Left lobe of liver (tissue), 2 donors: ENCODE results near the gene PBXIP1. TPM values are rescaled to one million over a fixed set of nuclear protein-coding genes. Genes with fewer than 3 reads are reported as not detected.

ENCODE experiments used
- ATAC-seq: fragments of 200-7000 bp; cut with Tn5 transposase; one replicate; pipeline ENCODE4 v1.9.1; 2020; ENCODE audit warnings: mild to moderate bottlenecking, moderate library complexity
- DNase-seq: peaks from one replicate; pipeline ENCODE4 v3.0.0-alpha.2; 2020; ENCODE audit warnings: low spot score
- total RNA-seq: library from RNA; stranded (reverse); gene quantifications from one replicate; pipeline ENCODE4 v1.2.1, GENCODE V29; 2021
- donor health status: DM: no; HTN: no; CAD: no; lungs with moderate emphysema.
- donor health status: DM: no; HTN: yes; CAD: no.

PBXIP1 gene
- total RNA-seq, 1 donor from 2014 or later = 21.3 TPM

DNA sequence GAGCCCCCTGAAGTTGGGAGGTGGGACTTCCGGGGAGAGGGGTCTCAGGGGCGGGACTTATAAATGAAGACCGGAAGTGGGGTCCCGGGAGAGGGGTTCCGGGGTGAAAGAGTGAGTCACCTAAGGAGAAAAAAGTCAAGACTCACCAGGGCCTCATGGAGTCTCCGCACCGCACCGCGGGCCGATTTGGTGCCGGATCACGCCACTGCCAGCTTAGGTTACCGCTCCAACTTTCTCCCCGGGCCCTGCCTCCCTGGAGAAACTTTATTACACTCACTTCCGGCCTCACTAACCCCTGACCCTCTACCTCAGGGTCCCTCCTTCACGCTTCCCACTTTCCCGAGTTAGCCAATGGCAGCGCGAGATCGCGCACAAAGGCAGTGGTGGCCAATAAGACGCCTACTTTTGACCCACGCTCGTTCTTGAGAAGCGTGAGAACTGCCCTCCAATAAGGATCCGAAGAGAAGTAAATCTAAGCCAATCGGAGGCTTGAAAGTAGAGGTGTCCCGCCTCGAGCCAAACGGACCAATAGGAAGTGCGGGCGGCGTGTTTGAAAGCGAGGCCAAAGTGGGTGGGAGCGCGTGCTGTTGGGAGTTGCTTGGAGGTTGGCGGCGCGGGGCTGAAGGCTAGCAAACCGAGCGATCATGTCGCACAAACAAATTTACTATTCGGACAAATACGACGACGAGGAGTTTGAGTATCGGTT lies 18.4 kb upstream of the PBXIP1 start, which contains the start of gene CKS1B:
Gene CKS1B, plus strand, starts transcription at position 580 of the 706 bp plus-strand sequence. Its CDS starts 65 bp downstream, at position 645.
- peak; percentile 73 for ATAC-seq
- peak; percentile 98 for DNase-seq

GRCh38 chr1:154973344-154974101 lies 17.6 kb upstream of the PBXIP1 start:
- ATAC-seq (peak; percentile 67), DNase-seq (peak; percentile 99)

GRCh38 chr1:154972517-154973343 lies 16.8 kb upstream of the PBXIP1 start:
- DNase-seq = peak; percentile 90
- peak; percentile 45 for ATAC-seq

DNA sequence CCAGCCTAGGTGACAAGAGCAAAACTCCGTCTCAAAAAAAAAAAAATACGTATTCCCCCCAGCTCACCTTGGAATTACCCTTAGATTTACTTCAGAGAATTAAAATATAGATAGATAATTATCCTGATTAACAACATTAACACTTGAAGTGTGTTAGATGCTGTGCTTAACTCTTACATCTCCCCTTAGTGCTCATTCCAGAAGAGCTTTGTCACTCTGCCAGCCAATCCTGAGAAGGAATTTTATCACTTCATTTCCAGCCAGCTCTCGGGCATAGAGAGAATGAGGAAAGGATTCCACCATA lies 16.3 kb upstream of the PBXIP1 start:
- ATAC-seq (no peak), DNase-seq (no peak)

DNA sequence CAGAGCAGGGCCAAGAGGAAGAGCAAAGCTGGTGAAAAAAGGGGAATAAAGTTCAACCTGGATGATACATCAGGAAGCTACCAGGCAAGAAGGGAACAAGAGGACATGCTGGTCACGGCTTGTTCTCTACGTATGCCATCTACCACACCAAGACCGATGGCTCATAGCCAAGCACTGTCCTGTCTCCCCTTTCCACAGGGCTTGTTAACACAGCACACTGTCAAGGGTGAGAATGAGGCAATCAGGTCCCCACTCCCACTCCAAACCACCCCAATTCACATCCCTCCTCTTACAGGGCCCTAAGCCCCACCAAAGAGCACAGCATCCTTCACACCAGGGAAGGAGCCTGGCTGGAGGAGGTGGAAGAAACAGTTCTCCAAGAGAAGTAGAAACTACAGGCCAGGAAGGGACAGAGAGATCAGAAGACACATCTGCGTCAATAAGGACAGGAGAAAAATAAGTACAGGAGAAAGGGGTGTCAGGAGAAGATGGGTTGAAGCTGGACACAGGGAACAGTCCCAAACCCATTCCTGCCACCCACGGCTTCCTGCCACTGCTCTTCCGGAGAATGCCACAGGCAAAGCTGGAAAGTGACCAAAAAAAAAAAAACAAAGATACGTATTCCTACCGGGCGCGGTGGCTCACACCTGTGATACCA lies 15.6 kb upstream of the PBXIP1 start:
- no peak for DNase-seq
- no peak for ATAC-seq

GRCh38 chr1:154970631-154971340 lies 14.9 kb upstream of the PBXIP1 start, which contains the start of gene SHC1:
SHC1 (minus strand) TSS chr1:154970747; CDS start chr1:154970526, 221 bp downstream.
- peak; percentile 87 for DNase-seq
- ATAC-seq = peak; percentile 37

DNA sequence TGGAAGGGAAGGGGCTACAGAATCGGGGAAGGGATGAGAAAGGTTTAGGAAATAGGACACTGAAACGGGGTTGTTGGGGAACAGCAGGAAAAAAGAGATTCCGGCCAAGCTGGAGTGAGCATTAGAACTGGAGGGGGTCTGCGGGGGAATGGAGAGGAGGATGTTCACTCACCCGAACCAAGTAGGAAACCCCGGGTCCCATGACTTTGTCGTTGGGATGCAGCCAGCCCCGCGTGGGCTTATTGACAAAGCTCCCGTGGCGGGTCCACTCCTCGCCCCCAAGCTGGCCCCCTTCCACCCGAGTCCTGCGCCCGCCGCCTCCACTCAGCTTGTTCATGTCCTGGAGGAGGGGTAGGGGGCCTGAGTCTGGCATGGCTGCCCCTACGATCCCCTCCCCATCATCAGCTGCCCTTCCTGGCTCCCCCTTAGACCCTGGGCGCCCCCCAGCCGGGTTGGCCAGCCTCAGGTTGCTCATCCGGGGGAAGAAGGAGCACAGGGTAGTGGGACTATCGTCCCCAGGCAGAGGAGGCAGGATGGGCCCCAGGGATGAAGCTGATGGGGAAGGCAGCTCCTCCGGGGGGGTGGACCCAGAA lies 14.1 kb upstream of the PBXIP1 start:
- ATAC-seq (no peak), DNase-seq (no peak)

DNA sequence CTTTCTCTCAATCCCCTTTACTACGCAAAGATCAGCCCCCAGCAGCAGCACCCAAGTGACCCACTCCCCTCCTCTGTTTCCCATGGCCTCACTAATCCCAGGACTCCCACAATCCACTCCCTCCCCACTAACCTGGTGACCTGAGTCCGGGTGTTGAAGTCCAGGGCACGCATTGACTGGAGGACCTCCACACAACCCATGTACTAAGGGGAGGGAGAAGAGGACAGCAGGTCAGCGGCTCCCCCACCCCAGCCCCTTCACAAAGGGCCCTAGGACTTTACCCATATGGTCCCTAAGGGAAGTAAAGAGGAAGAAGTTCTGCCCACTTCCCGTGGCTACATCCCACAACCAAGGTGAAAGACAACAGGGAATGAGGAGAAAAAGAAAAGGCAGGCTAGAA lies 13.3 kb upstream of the PBXIP1 start:
- DNase-seq = no peak
- no peak for ATAC-seq

GRCh38 chr1:154968731-154969130 lies 12.8 kb upstream of the PBXIP1 start:
- no peak for ATAC-seq

GRCh38 chr1:154967331-154967950 lies 11.5 kb upstream of the PBXIP1 start:
- ATAC-seq = no peak
- no peak for DNase-seq

More at GRCh38 chr1:154968731-154969130, 12.8 kb upstream of the PBXIP1 start:
- no peak for DNase-seq

DNA sequence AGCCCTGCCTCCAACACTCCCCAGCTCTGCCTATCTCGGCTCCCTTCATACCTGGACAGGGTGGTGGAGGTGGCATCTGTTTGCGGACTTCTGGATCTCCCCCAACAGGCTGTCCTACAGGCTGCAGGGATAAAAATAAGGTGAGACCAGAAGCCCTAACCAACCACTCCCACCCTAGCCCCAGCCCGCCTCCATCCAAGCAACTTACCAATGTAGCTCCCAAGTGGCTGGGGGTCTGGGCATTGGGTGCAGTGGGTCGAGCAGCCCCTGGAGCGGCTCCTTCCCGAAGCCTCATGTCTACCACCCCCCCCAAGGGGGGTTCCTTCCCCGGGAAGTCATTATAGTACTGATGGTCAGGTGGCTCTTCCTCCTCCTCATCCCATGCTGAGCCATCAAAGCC lies 10.2 kb upstream of the PBXIP1 start:
- DNase-seq (no peak), ATAC-seq (no peak)

DNA sequence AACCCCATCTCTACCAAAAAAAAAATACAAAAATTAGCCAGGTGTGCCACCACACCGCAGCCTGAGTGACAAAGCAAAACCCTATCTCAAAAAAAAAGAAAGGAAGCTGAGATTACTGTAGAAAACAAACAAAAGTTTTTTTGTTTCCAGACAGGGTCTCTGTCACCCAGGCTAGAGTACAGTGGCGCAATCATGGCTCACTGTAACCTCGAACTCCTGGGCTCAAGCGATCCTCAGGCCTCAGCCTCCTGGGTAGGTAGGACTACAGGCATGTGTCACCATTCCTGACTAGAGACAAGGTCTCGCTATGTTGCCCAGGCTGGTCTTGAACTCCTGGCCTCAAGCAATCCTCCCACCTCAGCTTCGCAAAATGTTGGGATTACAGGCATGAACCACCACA lies 8.5 kb upstream of the PBXIP1 start:
- ATAC-seq = no peak
- DNase-seq = no peak

DNA sequence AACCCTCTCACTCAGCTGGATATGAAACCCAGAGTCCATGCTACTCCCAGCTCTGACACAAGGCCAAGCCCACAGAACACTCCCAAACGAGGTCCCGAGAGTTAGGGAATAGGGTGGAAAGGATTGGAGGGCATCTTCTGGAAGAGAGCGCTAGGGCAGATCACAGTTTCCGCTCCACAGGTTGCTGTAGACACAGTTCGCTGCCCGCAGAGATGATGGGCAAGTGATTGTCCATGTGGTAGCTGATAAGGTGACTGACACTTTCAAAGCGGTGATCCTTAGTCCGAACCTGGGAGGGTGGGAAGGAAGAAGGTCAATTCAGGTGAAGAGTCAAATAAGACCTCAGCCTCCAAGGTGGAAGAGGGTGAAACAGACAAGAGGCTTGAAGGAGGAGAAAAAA lies 7.7 kb upstream of the PBXIP1 start:
- no peak for ATAC-seq

DNA sequence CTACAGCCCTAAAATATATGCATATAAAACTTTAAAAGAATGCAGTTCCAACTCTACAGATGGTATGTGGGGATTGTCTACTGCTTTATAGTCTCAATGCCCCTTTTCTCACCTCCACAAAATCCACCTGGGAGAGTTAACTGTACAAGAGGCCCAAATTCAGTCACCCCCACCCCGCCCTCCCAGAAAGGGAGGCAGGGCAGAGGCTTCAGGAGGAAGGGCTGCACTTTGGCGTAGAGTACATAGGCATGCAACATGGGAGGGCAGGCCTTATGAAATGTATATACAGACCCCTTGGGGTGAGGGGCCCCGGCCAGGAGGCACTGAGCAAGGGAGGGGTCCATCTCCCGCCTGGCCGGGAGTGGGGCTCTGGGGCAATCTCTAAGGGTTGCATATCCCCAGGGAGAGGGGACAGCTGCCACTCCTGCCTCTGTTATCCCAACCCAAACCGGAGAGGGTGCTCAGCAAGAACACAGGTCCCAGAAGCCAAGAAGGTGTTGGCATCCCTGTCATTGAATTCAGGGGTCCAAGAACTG lies 7.0 kb upstream of the PBXIP1 start:
- DNase-seq = no peak

More for the DNA sequence above, 7.7 kb upstream of the PBXIP1 start:
- no peak for DNase-seq

GRCh38 chr1:154962156-154962749 lies 6.4 kb upstream of the PBXIP1 start:
- ATAC-seq (peak; percentile 48), DNase-seq (no peak)

More for the DNA sequence above, 7.0 kb upstream of the PBXIP1 start:
- no peak for ATAC-seq

GRCh38 chr1:154961207-154962155 lies 5.6 kb upstream of the PBXIP1 start, which contains the start of gene PYGO2:
PYGO2 (minus strand) TSS chr1:154961782; CDS start chr1:154961576, 206 bp downstream.
- ATAC-seq (peak; percentile 86), DNase-seq (peak; percentile 85)

GRCh38 chr1:154960446-154961136 lies 4.7 kb upstream of the PBXIP1 start:
- DNase-seq = no peak
- no peak for ATAC-seq
